Measurements from ENCODE around the gene CDH13. TPM values are rescaled to one million over a fixed set of nuclear protein-coding genes. Genes with fewer than 3 reads are reported as not detected.

Gene CDH13
- total and polyA plus RNA-seq, 9 donors = 1.9 to 34.2 (median 4.8) TPM

DNA sequence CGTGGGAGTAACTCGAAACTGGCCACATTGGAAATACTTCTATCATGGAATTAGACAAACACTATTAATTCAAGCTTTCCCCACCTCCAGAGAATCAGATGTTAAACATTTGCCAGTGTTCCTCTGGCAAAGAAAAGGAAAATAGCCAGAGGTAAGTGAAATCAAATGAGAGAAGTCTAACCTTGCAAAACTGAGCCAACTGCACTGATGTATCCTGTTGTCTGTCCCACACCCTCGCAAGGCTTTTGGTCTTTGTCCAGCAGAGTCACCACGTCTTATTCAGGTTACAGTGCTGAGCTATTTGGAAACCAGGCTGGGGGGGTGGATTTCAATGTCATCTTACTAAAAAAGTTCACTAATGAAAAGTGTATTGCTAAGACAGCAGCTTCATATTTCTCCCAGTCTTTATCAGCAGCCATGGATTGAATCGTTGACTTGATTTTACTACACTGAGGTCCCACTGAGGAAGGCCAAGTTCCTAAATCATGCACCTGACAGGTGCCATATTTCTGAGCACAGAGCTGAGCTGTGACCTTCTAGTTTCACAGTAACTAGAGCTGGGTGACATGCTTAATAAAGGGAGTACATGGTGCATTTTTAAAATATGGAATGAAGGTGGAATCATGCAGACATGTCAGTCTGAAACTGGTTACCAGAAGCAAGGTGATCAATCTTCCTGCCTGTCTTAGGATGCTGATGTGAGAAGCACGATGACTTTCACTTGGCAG lies 1095.9 kb downstream of the CDH13 start:
- Histone ChIP-seq H3K36me3 (no peaks in the 10 kb centered on the region), H3K27ac (no peak overlapping the region), H3K4me1 (ENCODE audit: insufficient read depth) (no peaks in the 10 kb centered on the region), H3K4me3 (no peak overlapping the region), H3K9me3 (no peaks in the 10 kb centered on the region), H3K27me3 (no peaks in the 10 kb centered on the region)
- intact Hi-C loops (cut with DNase I) = no loop called here
- WGBS, 3 donors = 47 to 51% (median 47%) methylated on average over 6 of the region's 6 CpGs
- TF ChIP-seq EP300 (IDR thresholded peaks at IDR 0.05) (no peak), POLR2A (IDR thresholded peaks at IDR 0.05) (no peak)
- TF ChIP-seq, protein P1, sequence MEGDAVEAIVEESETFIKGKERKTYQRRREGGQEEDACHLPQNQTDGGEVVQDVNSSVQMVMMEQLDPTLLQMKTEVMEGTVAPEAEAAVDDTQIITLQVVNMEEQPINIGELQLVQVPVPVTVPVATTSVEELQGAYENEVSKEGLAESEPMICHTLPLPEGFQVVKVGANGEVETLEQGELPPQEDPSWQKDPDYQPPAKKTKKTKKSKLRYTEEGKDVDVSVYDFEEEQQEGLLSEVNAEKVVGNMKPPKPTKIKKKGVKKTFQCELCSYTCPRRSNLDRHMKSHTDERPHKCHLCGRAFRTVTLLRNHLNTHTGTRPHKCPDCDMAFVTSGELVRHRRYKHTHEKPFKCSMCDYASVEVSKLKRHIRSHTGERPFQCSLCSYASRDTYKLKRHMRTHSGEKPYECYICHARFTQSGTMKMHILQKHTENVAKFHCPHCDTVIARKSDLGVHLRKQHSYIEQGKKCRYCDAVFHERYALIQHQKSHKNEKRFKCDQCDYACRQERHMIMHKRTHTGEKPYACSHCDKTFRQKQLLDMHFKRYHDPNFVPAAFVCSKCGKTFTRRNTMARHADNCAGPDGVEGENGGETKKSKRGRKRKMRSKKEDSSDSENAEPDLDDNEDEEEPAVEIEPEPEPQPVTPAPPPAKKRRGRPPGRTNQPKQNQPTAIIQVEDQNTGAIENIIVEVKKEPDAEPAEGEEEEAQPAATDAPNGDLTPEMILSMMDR (IDR thresholded peaks at IDR 0.05) = no peak
- no peak for DNase-seq

DNA sequence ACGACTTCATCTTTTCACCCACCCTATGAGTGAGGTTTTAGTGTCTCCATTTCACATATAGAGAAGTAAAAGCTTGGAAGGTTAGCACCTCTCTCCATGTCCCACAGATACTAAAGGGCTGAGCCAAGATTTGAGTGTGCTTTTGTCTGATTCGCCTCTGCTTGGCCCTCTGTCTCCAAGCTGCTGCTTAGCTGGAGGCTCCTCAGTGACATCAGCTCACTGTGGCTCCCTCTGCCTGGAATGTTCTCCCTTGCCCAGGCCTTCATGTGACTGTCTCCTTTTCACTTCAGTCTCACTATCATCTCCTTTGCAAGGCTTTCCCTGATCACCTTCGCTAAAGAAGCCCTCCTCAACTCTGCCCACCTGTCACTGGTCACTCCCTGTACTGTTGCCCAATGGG lies 1096.5 kb downstream of the CDH13 start:
- TF ChIP-seq EP300 (IDR thresholded peaks at IDR 0.05) = no peak
- no peak for TF ChIP-seq POLR2A (IDR thresholded peaks at IDR 0.05)
- TF ChIP-seq, protein P1 (IDR thresholded peaks at IDR 0.05) = no peak
- no peak overlapping the region for H3K27ac ChIP-seq
- H3K4me3 ChIP-seq = no peak overlapping the region
- no peaks in the 10 kb centered on the region for H3K9me3 ChIP-seq
- WGBS, 3 donors = 59 to 68% (median 67%) methylated on average over 3 of the region's 3 CpGs
- DNase-seq = no peak
- no peaks in the 10 kb centered on the region for H3K4me1 ChIP-seq (ENCODE audit: insufficient read depth)
- no peaks in the 10 kb centered on the region for H3K36me3 ChIP-seq
- intact Hi-C loops (cut with DNase I) = no loop called here
- H3K27me3 ChIP-seq = no peaks in the 10 kb centered on the region

DNA sequence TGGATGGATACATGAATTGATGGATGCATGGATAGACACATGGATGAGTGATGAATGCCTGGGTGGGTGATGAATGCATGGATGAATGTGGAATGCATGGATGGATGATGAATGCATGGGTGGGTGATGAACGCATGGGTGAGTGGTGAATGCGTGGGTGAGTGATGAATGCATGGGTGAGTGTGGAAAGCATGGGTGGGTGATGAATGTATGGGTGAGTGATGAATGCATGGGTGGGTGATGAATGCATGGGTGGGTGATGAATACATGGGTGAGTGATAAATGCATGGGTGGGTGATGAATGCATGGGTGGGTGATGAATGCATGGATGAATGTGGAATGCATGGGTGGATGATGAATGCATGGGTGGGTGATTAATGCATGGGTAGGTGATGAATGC lies 1097.1 kb downstream of the CDH13 start:
- H3K36me3 ChIP-seq = no peaks in the 10 kb centered on the region
- intact Hi-C loops (cut with DNase I) = no loop called here
- no peaks in the 10 kb centered on the region for H3K9me3 ChIP-seq
- TF ChIP-seq EP300 (IDR thresholded peaks at IDR 0.05) = no peak
- TF ChIP-seq, protein P1 (IDR thresholded peaks at IDR 0.05) = no peak
- no peak for TF ChIP-seq POLR2A (IDR thresholded peaks at IDR 0.05)
- WGBS, 3 donors = 86 to 91% (median 88%) methylated on average over 2 of the region's 2 CpGs
- H3K27ac ChIP-seq = no peak overlapping the region
- no peaks in the 10 kb centered on the region for H3K27me3 ChIP-seq
- DNase-seq = no peak
- H3K4me3 ChIP-seq = no peak overlapping the region
- no peaks in the 10 kb centered on the region for H3K4me1 ChIP-seq (ENCODE audit: insufficient read depth)

DNA sequence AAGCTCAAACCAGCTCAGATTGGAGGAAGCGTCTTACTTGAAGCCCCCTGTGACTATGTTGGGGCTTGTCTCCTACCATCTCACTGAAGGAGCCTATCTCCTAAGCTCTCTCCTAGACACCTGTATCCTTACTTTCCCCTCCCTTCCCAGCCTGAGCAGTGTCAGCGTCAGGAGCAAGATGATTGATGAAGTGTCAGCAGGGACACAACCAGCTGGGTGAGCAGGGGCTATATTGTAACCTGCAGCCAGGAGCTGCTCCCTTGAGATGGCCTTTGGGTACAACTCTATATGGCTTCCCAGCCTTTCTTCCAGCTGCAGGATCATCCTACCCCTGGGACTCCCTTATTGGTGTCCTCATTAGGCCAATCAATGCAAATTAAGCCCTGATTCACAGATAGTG lies 1097.8 kb downstream of the CDH13 start:
- no peak overlapping the region for H3K4me3 ChIP-seq
- 70 to 79% (median 78%) methylated on average over 2 of the region's 2 CpGs for WGBS, 3 donors
- no peak for DNase-seq
- H3K9me3 ChIP-seq = no peaks in the 10 kb centered on the region
- no peaks in the 10 kb centered on the region for H3K36me3 ChIP-seq
- TF ChIP-seq POLR2A (IDR thresholded peaks at IDR 0.05) (no peak), EP300 (IDR thresholded peaks at IDR 0.05) (no peak)
- TF ChIP-seq, protein P1 (IDR thresholded peaks at IDR 0.05) = no peak
- no peak overlapping the region for H3K27ac ChIP-seq
- no peaks in the 10 kb centered on the region for H3K27me3 ChIP-seq
- no peaks in the 10 kb centered on the region for H3K4me1 ChIP-seq (ENCODE audit: insufficient read depth)
- intact Hi-C loops (cut with DNase I) = no loop called here
